Epidermal melanocyte (primary cell): ENCODE data around the gene KIAA1614.
"Not testable (repeated sequence)": the region's sequence is repeated elsewhere in the genome, so short reads cannot be mapped to it uniquely, and the experiment has no call there.

Experiments
- DNase-seq: peaks from one replicate; pipeline ENCODE4 v3.0.0; 2011; ENCODE audit warnings: low spot score; ENCODE audit not compliant: insufficient read length

KIAA1614 gene

DNA sequence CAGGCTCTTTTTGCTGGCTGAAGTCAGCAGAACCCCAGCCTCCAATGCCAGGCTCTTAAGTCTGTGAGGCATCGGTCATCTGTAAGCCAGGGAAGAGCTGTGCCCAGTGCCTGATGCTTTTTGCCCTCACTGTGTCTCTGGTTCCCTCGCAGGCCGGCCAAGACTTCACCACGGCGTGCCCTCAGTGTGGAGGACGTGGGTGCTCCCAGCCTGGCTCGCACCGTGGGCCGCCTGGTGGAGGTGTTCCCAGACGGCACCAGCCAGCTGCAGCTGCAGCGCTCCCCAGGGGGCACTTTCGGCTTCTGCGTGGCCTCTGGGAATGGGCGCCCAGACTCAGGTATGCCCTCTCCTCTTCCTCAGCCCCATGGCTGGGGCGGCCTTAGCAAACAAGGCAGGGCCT lies 32.5 kb downstream of the KIAA1614 start:
- no peak for DNase-seq

DNA sequence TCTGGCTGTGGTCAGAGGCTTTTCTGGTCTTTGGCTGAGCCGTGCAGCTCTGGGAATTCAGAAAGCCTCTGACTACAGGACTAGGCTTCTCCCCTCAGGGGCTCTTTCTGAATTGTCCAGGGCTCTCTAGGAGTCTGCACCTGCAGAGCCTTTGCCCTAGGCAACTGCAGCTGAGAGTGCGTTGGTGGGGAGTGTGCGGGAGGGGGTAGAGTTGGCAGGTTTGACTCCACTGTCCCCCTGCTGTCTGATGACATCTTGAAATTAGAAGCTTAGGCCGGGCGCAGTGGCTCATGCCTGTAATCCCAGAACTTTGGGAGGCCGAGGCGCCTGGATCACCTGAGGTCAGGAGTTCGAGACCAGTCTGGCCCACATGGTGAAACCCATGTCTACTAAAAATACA lies 32.9 kb downstream of the KIAA1614 start:
- no peak for DNase-seq

DNA sequence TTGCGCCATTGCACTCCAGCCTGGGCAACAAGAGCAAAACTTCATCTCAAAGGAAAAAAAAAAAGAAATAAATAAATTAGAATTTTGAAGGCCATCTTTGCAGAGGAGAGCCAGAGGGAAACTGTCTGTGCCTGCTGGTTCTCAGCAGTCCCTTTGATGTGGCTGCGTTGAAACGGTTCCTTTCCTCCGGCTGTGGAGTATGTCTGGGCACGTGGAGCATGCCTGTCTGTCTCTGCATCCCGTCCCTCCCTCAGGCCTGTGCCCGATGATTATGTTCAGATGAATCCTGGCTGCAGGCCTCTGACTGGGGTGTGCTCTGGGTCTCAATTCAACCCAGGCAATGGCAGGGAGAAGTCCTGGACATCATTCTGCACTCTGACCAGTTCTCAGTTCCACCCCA lies 33.4 kb downstream of the KIAA1614 start:
- no peak for DNase-seq

DNA sequence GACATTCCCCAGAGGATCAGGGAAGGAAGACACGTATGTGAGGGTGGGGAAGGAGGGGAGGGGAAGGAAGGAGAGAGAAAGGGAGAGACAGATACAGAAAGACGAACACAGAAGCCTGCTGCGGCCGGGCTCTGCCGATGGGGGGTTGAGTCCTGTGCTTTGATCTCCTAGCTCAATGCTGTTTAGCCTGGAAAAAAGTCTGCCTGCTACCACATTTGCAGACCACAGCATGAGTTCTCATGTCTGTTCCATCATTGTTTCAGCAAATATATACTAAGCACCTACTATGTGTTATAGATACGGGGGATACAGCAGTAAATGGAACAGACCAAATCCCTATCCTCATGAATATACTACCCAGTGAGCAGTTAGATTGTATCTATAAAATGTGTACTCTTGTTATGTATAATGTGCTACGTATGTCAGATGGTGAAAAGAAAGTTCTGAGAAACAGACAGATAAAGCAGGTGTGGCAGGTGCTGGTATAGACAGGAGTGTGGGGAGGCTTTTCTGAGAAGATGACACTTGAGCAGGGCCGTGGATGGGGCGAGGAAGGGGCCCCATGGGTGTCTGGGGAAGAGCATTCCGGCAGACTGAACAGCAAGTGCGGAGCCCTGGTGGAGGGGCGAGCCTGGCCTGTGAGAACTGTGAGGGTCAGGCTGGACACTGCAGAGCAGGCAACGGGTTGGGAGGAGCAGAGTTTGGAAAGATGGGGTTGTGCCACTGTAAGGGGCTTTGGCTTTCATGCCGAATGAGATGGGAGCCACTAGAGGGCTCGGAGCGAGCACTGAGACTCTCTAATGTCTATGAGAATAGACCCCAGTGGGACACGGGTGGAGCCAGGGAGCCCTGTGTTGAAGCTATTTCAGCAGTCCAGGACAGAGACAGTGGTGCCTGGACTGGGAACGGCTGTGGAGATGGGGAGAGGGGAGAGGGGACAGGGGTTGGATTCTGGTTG lies 34.1 kb downstream of the KIAA1614 start:
- DNase-seq: no peak

DNA sequence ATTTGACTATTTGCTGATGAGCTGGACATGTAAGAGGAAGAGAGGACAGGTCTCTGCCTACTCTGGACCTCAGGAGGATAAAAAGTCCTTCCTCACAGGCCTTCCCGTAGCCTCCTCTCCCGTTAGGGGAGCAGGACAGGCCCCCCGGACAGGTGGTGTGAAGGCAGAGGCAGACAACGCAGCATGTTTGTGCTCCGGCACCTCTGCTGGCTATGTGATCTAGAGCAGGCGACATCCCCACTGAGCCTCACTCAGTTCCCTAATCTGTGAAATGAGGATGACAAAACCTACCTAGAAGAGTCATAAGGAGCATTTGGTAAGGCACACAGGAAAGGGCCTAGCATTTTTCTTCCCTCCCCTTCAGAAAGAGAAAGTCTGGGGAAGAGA lies 34.8 kb downstream of the KIAA1614 start:
- no peak for DNase-seq

DNA sequence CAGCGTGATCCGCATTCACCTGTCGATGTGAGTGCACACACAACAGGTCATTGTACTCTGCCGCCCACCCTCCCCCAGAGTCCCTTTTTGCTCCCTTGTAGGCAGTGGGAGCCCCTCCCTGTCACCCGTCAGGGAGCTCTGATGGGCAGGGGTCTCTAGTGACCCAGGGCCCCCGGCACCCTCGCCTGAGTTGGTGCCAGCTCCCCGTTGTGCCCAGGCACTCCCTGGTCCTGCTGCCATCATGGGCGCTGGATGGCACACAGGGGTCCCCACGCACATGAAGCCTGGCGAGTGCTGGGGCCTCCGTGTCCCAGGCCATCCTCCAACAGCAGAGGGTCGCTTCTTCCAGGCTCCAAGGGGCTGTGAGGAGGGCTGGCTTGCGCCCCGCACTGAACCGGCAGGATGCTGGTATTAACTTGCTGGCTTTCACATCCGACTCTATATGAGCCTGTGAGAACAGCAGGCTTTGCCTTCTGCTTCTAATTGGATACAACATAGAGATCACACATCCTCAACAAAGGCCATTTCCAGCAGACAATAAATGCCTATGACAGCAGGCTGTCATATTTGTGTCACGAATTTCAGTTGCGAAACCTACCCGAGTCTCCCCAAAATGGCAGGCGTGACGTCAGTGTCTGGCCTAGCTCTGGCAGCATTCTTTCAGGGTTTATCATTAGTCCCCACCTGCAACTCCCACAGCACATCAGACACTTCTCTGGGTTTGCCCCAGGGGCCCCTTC lies 35.4 kb downstream of the KIAA1614 start:
- no peak for DNase-seq

DNA sequence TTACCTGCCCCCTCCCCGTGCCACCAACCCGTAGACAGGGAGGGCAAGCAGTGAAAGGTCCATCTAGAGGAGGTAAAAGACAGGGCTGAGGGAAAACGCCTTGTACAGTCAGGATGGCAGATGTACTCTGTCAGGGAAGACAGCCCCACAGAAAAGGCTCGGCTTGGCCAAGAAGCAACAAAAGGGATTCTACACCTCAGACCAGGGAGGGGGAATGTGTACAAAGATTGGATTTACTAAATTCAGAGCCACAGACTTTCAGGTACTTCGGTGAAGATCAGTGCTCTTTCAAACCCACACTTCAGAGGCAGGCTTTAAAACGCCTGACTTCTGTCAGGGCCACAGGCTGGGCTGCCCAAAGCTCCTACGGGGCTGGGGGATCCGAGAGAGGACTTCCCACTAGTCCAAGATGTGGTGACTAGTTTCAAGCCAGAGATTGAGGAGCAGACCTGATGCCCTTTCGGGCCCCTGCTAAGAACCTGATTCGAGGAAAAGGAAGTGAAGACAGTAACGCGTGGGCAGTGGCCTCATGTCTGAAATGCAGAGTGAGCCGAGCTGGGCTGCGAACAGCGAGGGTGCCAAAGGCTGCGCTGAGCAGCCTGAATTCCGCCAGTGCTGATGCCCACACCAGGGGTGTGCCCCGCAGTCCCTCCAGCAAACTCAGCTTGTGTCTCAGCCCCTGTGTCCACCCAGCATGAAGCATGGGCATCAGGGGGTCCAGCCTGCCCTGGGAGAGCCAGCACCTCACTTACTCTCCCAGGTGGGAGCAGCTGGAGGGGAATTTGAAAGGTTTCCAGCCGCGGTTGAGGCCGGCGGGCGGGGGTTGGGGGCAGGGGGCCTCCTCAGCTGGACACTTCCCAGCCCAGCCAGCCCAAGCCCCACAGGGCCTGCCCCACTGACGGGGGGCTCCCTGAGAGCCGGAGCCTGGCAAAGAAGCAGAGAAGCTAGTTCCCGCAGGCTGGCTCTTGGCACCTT lies 36.2 kb downstream of the KIAA1614 start:
- DNase-seq: no peak

DNA sequence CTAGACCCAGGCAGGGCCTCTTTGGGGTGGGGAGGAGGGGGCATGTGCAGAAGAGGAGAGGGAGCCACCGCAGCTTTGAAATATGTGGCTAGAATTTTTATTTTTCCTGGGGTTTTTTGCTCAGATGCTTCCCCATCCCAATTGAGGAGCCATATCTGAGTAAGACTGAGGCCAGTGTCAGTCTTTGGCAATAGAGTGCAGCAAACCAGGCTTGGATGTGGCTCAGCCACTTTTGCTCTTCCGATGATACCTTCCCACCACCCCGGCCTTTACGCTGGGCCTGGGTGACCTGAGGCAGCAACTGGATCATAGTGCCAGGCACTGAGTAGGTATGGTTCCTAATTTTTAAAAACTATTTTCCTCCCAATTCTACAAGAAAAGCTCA lies 36.9 kb downstream of the KIAA1614 start:
- no peak for DNase-seq

DNA sequence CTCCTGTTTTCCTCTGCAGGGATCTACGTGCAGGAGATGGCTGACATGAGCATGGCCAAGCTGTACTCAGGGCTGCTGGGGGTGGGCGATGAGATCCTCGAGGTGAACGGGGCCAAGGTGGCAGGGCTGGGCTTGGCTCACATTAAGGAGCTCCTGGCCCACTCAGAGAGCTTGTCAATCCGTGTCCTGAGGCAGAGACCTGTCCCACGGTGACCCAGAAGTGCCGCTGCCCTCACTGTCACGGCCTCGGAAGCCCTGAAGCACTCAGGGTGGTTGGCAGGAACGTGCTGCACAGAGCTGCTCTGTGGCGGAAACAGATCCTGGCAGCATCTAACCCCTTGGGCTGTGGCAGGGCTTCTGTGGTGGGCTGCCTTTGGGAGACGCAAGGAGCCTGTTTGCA lies 37.6 kb downstream of the KIAA1614 start:
- DNase-seq: no peak

DNA sequence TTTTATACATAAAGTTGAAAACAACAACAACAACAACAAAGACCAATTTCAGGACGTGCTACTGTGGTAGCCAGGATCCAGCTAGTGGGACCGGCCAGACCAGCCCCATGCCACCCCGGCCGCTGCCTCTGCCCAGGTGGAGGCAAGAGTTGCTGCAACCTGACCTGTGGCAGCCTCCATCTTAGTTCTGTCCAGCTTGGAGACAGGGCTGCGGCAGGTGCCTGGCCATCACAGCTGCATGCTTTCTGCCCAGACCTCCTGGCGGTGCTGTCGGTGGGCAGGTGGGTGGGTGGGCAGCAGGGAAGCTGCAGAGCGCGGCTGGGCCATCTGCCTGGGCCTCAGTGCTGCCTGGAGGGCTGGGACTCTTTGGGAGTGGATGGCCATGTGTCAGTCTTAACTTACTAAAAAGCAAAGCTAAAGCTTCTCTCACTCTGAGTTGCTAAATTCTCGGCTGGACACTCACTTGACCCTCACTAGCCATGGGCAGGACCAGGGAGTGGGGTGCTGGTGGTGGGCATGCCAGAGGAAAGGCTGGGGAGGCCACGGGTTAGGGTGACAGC lies 38.6 kb downstream of the KIAA1614 start:
- DNase-seq: no peak

DNA sequence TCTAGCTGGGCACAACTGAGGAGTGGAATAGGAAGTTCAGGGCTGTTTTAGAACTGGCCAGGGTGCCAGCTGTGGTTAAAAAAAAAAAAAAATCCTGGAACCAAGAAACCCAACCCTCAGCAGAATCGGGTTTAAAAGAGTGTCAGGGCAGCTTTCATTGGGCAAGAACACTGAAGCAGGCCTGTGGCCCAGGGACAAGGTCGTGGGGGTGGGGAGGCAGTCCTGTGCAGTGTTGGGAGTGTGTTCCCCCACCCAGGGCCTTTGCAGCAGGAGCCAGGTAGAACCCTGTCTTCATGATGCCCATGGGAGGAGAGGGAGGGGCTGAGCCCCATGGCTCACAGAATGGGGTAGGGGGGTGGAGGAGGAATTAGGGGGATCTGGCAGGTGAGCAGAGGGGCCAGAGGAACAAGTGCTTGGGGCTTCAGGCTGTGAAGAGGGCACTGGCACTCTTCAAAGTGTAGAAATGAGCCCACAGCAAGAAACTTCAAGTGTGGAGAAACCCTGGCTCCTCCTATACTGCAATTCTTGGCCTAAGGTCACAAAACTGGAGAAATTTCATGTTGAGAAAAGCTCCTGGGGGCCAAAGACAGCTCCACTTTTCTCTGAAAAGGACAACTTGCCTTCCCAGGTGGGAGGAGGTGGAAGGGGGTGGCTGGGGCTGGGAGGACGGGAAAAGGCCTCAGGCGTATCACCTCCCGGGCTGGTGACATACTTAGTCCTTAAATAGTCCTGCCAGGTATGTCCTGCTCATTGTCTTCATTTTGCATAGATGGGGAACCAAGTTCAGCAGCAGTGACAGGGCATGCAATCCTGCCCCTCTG lies 39.3 kb downstream of the KIAA1614 start:
- DNase-seq: no peak

DNA sequence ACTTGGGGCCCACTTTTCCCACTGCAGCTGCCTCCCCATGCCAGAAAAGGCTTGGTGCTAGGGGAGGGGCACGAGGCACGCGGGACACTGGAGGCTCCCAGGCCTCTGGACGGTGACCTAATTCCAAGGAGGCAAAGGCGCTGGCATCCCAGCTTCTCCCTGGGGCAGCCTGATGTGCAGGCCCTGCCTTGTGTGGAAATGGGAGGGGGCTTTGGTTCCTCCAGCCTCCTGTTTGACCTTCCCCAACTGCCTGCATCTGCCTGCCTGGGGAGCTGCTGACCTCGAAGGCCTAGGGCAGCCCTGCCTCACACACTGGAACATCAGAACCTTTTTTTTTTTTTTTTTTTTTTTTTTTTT lies 39.9 kb downstream of the KIAA1614 start:
- DNase-seq: no peak

DNA sequence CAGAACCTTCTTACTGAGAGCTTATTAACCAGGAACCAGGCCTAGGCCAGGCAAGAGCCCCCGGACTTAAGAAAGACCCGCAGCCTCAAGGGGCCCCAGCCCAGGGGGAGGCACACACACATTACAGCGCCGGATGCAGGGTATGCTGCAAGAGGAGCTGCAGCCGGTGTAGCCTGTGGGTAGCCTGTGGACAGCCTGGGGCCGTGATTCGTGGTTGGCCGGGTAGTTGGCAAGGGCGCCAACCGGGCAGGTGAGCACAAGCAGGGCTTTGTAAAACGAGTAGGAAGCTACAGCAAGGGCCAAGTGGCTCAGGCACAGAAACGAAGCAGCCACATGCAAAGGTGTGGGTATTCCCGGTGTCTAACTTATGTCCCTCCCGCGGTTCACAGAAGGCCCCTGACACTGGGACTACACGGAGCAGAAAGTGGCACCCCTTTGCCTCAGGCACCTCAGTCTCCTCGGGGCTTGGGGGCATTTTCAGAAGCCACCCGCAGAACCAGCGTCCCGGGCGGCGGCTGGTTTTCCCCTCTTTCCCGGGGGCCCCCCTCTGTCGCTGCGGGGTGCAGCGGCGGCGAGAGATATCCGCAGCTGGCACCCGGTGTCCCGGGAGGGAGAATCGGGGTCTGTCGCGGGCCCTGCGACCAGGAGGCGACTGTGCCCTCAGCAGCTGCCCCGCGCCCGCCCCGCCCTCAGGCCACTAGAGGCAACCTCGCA lies 40.8 kb downstream of the KIAA1614 start:
- DNase-seq: no peak

DNA sequence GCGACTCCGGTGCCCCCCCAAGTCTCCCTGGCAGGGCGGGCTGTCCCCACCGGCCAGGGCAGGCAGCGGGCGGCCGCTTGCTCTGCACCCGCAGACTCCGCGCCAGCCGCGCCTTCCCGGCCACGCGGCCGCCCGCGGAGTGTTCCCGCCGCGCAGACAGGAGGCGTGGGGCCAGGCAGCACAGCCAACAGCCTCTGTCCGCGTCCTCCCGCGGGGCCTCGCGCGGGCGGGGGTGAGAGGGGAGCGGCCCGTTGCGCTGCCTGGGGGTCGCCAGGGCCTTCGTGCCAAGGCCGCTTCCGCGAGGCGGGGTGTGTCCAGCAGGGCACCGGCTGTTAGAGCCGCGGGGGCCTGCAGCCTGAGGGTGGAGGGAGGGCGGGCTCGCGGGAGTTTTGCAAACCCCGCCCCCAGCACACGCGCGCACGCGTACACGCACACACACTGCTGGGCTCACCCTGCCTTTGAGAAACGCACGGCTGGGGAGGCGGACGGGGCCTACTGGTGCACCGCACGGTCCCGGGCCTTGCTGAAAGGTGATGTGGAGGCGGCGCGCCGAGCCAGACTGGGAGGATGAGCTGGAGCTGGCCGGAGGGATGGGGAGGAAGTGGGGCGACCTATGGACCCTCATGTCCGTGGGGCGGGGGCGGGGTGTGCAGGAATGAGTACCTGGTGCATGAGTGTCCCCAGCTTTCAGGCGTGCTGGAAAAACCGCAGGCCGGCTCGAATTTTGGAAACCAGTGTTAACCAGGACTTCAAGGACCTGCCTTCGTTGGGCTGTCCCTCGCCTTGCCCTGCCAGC lies 41.5 kb downstream of the KIAA1614 start:
- no peak for DNase-seq

DNA sequence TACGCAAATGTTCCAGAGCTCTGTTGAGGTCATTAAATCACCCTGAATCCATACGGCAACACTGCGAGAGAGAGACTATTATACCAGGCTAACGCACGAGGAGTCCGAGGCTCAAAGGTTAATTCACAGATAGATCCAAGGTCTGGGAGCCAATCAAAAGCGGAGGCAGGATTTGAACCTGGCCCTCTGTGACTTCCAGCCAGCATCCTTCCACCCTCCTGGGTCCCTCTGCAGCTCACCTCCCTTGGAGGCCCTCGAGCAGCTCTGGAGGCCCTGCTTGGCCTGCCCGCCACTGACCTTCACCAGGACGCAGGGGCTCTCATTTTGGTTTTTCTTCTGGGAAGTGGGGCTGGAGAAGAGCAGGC lies 42.1 kb downstream of the KIAA1614 start:
- DNase-seq: no peak

DNA sequence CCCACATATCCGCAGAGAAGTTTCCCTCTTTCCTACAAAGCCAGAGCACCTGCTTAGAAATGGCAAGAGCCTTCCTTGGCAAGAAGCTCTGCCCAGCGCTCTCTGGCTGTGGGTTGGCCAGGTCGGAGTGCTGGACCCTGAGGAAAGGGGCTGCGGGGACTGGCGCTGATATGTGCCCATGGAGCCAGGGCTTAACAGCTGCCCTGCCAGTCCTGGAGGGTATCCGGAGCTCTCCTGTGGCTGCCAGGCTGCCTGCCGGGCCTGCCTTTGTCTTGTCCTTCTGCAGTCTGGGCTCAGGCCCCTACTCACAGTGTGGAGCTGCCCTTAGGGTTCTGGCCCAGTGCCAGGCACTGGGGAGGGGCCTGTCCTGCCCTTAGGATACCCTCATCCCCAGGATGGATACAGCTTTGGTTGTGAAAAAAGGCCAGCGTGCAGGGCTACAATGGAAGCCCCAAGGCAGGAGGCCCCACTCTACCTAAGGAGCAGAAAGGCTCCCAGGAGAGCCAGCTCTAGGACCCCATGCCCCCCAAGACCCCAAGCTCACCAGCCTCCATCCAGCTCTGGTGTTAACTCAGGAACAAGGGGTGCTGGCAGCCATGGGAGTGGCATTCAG lies 43.4 kb downstream of the KIAA1614 start:
- DNase-seq: no peak

DNA sequence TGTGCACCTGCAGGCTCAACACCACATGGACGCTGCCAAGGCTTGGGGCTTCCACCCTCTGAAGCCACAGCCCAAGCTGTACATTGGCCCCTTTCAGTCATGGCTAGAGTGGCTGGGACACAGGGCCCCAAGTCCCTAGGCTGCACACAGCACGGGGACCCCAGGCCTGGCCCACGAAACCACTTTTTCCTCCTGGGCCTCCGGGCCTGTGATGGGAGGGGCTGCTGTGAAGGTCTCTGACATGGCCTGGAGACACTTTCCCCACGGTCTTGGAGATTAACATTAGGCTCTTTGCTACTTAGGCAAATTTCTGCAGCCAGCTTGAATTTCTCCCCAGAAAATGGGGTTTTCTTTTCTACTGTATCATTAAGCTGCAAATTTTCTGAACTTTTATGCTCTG lies 46.9 kb downstream of the KIAA1614 start:
- DNase-seq: not testable (repeated sequence)

DNA sequence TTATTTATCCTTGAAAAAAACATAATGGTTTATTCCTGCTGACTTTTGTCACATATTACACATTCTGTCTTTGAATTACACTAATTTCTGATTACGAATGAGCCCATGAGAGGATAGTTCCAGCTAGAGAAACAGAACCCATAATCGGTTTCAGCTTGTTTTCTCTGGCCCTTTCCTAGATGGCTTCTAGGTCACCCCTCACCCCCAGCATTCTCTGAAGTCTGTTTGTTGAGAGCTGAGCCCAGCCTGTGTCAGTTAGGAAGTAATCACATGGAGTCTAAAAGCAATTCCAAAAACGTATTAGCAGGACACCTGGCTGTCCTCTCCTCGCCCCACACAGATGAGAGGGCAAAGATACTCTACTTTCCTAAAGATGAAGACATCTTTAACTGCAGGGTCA lies 48.9 kb downstream of the KIAA1614 start:
- DNase-seq: no peak

DNA sequence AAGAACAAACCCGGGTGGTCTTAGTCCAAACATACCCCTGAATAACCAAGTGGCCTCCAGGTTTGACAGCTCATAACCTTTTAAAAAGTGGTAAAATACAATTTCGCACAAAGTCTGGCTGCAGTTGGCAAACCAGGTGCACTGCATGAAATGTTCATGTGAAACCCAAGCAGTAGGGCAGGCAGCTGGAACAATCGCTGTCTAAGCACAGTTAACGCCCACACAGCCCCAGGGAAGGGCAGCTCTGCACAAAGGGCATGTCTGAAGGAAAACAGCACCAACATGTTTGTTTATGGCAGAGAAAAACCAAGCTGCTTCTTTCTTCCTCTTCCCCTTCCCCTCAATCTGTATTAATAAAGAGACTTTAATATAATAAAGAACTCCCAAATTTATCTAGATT lies 49.5 kb downstream of the KIAA1614 start:
- DNase-seq: peak; percentile 56
